Ishikawa (cell line): Measurements from ENCODE around the gene KRTAP10-11.

ENCODE experiments used
- CEBPB ChIP-seq: IDR thresholded peaks from 2 replicates; pipeline ENCODE4 v1.6.1; 2012
- EGR1 ChIP-seq: IDR thresholded peaks from 2 replicates; pipeline ENCODE4 v1.6.1; 2012
- EP300 ChIP-seq: IDR thresholded peaks from 2 replicates; pipeline ENCODE4 v1.6.1; 2012; ENCODE audit warnings: borderline replicate concordance
- FOXM1 ChIP-seq: IDR thresholded peaks from 2 replicates; pipeline ENCODE4 v1.6.1; 2012; ENCODE audit warnings: low read depth, borderline replicate concordance
- MAX ChIP-seq: IDR thresholded peaks from 2 replicates; pipeline ENCODE4 v1.6.1; 2012
- RAD21 ChIP-seq: IDR thresholded peaks from 2 replicates; pipeline ENCODE4 v1.6.1; 2012; ENCODE audit warnings: low read depth
- TAF1 ChIP-seq: IDR thresholded peaks from 2 replicates; pipeline ENCODE4 v1.6.1; 2012; ENCODE audit warnings: low read depth, mild to moderate bottlenecking
- TCF12 ChIP-seq: IDR thresholded peaks from 2 replicates; pipeline ENCODE4 v1.6.1; 2012; ENCODE audit warnings: low read depth
- TEAD4 ChIP-seq: IDR thresholded peaks from 2 replicates; pipeline ENCODE4 v1.6.1; 2012
- YY1 ChIP-seq: IDR thresholded peaks from 2 replicates; pipeline ENCODE4 v1.6.1; 2012; ENCODE audit warnings: low read depth
- ZBTB7A ChIP-seq: IDR thresholded peaks from 2 replicates; pipeline ENCODE4 v1.6.1; 2012; ENCODE audit warnings: low read depth
- TF ChIP-seq, protein P1 (sequence below): IDR thresholded peaks from 2 replicates; pipeline ENCODE4 v1.6.1; 2012; ENCODE audit warnings: low read depth, mild to moderate bottlenecking
- TF ChIP-seq, protein P2 (sequence below): IDR thresholded peaks from 2 replicates; pipeline ENCODE4 v1.6.1; 2012

GRCh38 chr21:44692798-44693512 is 46.7 kb downstream of the KRTAP10-11 start:
- TF ChIP-seq YY1: no peak
- no peak for TF ChIP-seq TAF1
- TF ChIP-seq EGR1: no peak
- no peak for TF ChIP-seq RAD21
- no peak for TF ChIP-seq EP300
- TF ChIP-seq, protein P1, sequence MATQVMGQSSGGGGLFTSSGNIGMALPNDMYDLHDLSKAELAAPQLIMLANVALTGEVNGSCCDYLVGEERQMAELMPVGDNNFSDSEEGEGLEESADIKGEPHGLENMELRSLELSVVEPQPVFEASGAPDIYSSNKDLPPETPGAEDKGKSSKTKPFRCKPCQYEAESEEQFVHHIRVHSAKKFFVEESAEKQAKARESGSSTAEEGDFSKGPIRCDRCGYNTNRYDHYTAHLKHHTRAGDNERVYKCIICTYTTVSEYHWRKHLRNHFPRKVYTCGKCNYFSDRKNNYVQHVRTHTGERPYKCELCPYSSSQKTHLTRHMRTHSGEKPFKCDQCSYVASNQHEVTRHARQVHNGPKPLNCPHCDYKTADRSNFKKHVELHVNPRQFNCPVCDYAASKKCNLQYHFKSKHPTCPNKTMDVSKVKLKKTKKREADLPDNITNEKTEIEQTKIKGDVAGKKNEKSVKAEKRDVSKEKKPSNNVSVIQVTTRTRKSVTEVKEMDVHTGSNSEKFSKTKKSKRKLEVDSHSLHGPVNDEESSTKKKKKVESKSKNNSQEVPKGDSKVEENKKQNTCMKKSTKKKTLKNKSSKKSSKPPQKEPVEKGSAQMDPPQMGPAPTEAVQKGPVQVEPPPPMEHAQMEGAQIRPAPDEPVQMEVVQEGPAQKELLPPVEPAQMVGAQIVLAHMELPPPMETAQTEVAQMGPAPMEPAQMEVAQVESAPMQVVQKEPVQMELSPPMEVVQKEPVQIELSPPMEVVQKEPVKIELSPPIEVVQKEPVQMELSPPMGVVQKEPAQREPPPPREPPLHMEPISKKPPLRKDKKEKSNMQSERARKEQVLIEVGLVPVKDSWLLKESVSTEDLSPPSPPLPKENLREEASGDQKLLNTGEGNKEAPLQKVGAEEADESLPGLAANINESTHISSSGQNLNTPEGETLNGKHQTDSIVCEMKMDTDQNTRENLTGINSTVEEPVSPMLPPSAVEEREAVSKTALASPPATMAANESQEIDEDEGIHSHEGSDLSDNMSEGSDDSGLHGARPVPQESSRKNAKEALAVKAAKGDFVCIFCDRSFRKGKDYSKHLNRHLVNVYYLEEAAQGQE: no peak
- TF ChIP-seq ZBTB7A: no peak
- no peak for TF ChIP-seq TEAD4
- TF ChIP-seq TCF12: no peak
- TF ChIP-seq MAX: no peak
- TF ChIP-seq CEBPB: 0 out of 2 replicates have a peak, but pooled peaks have one; percentile 19
- TF ChIP-seq, protein P2, sequence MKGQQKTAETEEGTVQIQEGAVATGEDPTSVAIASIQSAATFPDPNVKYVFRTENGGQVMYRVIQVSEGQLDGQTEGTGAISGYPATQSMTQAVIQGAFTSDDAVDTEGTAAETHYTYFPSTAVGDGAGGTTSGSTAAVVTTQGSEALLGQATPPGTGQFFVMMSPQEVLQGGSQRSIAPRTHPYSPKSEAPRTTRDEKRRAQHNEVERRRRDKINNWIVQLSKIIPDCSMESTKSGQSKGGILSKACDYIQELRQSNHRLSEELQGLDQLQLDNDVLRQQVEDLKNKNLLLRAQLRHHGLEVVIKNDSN: no peak
- TF ChIP-seq FOXM1: no peak
